Measurements from ENCODE around the gene NOP58.
A peak's percentile ranks its signal among the peaks of the same experiment; 100 is the strongest.
"Not testable (repeated sequence)": the region's sequence is repeated elsewhere in the genome, so short reads cannot be mapped to it uniquely, and the experiment has no call there.

NOP58 gene

GRCh38 chr2:202265467-202266277 is at the start of gene NOP58:
NOP58 (plus strand) TSS chr2:202265763; CDS start chr2:202265942, 179 bp downstream.
- peak; percentile 91 to 96 for DNase-seq

- DNase-seq: no peak
These were observed 43.7 kb upstream of the NOP58 start for GRCh38 chr2:202221873-202222272.

- DNase-seq: peak; percentile 21 to 23
These were observed 27.8 kb upstream of the NOP58 start for GRCh38 chr2:202237787-202238233.

GRCh38 chr2:202238234-202239197 is 27.0 kb upstream of the NOP58 start, which contains the start of gene SUMO1:
SUMO1 (minus strand) TSS chr2:202238597; CDS start chr2:202238451, 146 bp downstream.
- peak; percentile 83 to 94 for DNase-seq

- not testable (repeated sequence) for DNase-seq
These were observed 17.9 kb upstream of the NOP58 start for GRCh38 chr2:202247710-202248109.

GRCh38 chr2:202249521-202250253 is 15.9 kb upstream of the NOP58 start:
- no peak for DNase-seq

GRCh38 chr2:202251494-202251893 is 14.1 kb upstream of the NOP58 start:
- no peak for DNase-seq

GRCh38 chr2:202261531-202261930 is 4.0 kb upstream of the NOP58 start:
- DNase-seq: no peak

GRCh38 chr2:202267495-202267894 is 1.9 kb downstream of the NOP58 start:
- DNase-seq: no peak

- DNase-seq: no peak
These were observed 4.0 kb downstream of the NOP58 start for GRCh38 chr2:202269585-202269984.

- no peak for DNase-seq
These were observed 4.9 kb downstream of the NOP58 start for GRCh38 chr2:202270487-202270886.

- DNase-seq: not testable (repeated sequence)
These were observed 10.6 kb downstream of the NOP58 start for GRCh38 chr2:202276078-202276720.

- no peak for DNase-seq
These were observed 12.6 kb downstream of the NOP58 start for GRCh38 chr2:202278036-202278760.

- DNase-seq: peak in 1 of 2 experiments; percentile 11
These were observed 13.4 kb downstream of the NOP58 start for GRCh38 chr2:202278944-202279343.

- no peak for DNase-seq
These were observed 21.0 kb downstream of the NOP58 start for GRCh38 chr2:202286595-202286994.

GRCh38 chr2:202289394-202290204 is 24.0 kb downstream of the NOP58 start:
- no peak for DNase-seq

- no peak for DNase-seq
These were observed 24.8 kb downstream of the NOP58 start for GRCh38 chr2:202290316-202290715.

- no peak for DNase-seq
These were observed 25.4 kb downstream of the NOP58 start for GRCh38 chr2:202290970-202291369.

GRCh38 chr2:202299712-202300111 is 34.1 kb downstream of the NOP58 start:
- DNase-seq: no peak

- DNase-seq: no peak
These were observed 40.5 kb downstream of the NOP58 start for GRCh38 chr2:202306034-202306433.

Data from NCI-H2081 (cell line).